Subcutaneous adipose tissue (tissue), 4 donors: ENCODE results near the gene B3GNT4. TPM values are rescaled to one million over a fixed set of nuclear protein-coding genes. Genes with fewer than 3 reads are reported as not detected.

Experiments used
- total RNA-seq, 4 donors: library from RNA; depleted of rRNA; stranded (reverse); fragments of >200 nt; gene quantifications; one replicate each; pipeline ENCODE4 v1.1.0, GENCODE V29; 2016
- TF ChIP-seq, protein P1 (sequence below): fragments of 450-650 bp; IDR thresholded peaks from one replicate; pipeline ENCODE4 v1.5.1; 2016; ENCODE audit warnings: low read depth, mild to moderate bottlenecking, control low read depth, antibody characterized with exemption, moderate library complexity

The B3GNT4 gene
- total RNA-seq = not detected

DNA sequence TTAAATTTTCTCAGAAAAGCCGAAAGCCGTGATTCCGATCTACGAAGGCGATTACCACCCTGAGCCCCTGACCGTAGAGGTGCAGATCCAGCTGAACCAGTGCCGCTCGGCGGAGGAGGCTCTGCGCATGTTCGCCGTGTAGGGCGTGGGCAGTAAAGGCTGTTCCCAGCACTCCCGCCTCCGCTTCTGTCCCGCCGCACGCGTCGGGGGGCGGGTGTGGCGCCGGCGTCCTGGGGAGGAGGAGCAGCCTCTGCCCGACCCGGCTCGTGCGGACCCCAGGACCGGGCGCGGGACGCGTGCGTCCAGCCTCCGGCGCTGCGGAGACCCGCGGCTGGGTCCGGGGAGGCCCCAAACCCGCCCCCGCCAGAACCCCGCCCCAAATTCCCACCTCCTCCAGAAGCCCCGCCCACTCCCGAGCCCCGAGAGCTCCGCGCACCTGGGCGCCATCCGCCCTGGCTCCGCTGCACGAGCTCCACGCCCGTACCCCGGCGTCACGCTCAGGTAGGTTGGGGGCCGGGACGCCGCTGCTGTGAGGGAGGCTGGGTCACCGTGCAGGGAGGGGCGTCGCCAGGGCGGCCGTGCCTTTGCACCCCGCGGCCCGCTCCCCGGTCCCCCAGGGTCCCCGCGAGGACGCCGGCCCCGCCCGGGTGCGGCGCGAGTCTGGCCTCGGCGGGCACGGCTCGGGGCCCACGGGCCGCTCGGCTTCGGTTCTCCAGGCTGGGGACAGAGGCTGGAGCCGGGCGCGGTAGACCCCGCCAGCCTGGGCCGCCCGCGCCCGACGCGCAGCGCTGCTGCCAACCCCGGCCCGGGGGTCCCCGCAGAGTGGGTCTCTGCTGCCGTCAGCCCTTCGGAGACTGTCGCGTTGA, at the start of gene B3GNT4:
Gene B3GNT4, plus strand, starts transcription at position 409 of the 866 bp plus-strand sequence. CDS start 910 bp downstream, outside the sequence.
- TF ChIP-seq, protein P1, sequence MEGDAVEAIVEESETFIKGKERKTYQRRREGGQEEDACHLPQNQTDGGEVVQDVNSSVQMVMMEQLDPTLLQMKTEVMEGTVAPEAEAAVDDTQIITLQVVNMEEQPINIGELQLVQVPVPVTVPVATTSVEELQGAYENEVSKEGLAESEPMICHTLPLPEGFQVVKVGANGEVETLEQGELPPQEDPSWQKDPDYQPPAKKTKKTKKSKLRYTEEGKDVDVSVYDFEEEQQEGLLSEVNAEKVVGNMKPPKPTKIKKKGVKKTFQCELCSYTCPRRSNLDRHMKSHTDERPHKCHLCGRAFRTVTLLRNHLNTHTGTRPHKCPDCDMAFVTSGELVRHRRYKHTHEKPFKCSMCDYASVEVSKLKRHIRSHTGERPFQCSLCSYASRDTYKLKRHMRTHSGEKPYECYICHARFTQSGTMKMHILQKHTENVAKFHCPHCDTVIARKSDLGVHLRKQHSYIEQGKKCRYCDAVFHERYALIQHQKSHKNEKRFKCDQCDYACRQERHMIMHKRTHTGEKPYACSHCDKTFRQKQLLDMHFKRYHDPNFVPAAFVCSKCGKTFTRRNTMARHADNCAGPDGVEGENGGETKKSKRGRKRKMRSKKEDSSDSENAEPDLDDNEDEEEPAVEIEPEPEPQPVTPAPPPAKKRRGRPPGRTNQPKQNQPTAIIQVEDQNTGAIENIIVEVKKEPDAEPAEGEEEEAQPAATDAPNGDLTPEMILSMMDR = no peak

DNA sequence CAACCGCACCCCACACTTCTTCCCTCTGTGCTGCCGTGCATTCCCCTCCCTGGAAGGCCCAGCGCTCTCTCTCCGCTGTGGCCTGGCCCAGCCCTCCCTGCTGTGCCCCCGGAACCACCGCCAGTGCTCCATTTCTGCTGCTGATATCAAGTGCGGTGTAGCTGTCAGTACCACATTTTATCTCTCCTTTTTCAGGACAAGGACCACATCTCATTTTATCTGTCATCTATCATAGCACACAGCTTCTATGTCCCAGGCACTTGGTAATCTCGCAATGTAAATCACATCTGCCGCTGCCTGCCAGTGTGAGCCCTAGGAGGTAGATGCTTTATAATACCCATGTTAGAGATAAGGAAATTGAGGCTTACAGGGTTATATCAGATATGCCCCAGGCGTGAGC, 47.8 kb upstream of the B3GNT4 start:
- TF ChIP-seq, protein P1 = no peak

DNA sequence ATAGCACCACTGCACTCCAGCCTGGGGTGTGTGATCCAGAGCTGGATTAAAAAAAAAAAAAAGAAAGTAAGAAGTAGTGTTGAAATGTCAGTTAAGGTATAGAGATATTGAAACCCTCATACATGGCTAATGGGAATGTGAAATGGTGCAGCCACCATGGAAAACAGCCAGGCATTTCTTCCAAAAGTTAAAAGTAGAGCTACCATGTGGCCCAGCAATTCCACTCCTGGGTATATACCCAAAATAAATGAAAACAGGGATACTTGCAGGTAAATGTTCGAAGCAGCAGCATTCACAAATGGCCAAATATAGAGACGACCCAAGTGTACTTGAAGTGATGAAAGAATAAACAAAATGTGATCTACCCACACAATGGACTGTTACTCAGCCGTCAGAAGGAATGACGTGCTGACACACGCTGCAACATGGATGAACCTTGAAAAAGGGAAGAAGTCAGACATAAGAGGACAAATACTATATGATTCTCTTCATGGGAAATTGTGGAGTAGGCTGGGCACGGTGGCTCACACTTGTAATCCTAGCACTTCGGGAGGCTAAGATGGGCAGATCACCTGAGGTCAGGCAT, 44.7 kb upstream of the B3GNT4 start:
- TF ChIP-seq, protein P1 = no peak

DNA sequence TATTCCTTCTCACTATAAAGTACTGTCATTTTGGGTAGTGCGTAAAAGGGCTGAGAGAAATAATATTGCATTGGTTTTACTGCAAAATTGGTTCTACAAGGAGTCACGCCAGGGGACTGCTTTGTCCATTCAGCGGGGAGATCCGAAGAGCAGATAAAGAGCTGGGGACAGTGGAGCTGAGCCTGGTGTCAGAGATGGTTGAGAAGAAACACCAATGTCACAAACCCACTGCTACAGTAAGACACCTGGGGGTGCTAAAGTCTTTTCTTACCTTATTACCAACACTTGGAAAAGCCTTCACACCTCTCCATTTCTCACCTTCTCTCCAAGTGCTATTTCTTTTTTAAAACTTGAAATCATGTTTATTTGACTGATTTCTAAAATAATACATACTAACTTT, 43.6 kb upstream of the B3GNT4 start:
- TF ChIP-seq, protein P1 = no peak

DNA sequence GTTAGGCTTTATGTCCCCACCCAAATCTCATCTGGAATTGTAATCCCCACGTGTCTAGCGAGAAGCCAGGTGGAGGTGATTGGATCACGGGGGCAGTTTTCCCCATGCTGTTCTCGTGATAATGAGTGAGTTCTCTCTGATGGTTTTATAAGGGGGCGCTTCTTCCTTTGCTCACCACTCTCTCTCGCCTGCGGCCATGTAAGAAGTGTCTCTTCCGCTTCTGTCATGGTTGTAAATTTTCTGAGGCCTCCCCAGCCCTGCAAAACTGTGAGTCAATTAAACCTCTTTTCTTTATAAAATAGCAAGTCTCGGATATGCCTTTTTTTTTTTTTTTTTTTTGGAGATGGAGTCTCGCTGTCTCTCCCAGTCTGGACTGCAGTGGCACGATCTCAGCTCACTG, 42.7 kb upstream of the B3GNT4 start:
- TF ChIP-seq, protein P1 = no peak

DNA sequence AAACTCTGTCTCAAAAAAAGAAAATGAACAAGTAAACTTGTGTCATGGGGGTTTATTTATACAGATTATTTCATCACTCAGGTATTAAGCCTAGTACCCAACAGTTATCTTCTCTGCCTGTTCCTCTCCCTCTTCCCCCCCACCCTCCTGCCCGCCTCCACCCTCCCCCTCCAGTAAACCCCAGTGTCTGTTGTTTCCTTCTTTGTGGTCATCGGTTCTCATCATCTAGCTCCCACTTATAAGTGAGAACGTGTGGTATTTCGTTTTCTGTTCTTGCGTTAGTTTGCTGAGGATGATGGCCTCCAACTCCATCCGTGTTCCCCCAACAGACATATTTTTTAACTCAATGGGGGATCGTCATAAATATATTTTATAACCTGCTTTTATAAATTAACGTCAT, 41.8 kb upstream of the B3GNT4 start:
- TF ChIP-seq, protein P1 = no peak

DNA sequence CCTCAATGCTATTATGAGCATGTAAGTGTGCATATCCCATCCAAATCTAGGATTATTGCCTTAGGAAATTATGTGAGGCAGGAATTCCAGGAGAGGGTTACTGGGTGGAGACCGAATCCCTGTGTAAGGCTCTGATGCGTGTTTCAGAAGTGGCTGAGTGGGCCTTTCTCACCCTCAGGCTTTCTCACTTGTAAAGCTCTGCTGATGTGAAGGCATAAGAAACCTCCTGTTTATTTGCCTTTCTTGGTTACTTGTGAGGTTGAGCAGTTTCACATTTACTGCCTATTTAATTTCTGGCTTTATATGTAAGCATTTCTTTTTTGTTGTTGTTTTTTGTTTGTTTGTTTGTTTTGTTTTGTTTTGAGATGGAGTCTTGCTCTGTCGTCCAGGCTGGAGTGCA, 40.5 kb upstream of the B3GNT4 start:
- TF ChIP-seq, protein P1 = no peak
